ENCODE measurements around the gene CCR5. TPM values are rescaled to one million over a fixed set of nuclear protein-coding genes. Genes with fewer than 3 reads are reported as not detected.

CCR5 gene
- total RNA-seq, 1 donor from 2014 or later: 0.52 TPM

Other genes starting within 250 kb of the CCR5 start
- gene CCR1, start 162.6 kb upstream of the CCR5 start, total RNA-seq: 3.7 TPM
- gene CCR3, start 128.5 kb upstream of the CCR5 start, total RNA-seq: not detected
- gene CCR2, start 16.8 kb upstream of the CCR5 start, total RNA-seq: 3.7 TPM
- gene CCRL2, start 36.3 kb downstream of the CCR5 start, total RNA-seq: 1.6 TPM
- gene LTF, start 94.0 kb downstream of the CCR5 start, total RNA-seq: 3.1 TPM
- gene RTP3, start 127.0 kb downstream of the CCR5 start, total RNA-seq: under 0.01 TPM
- 3.7 TPM for gene LRRC2, start 195.4 kb downstream of the CCR5 start, total RNA-seq
- not detected for gene FAM240A, start 241.6 kb downstream of the CCR5 start, total RNA-seq

Data from skeletal muscle tissue (tissue), 1 donor.